ENCODE data around the gene CNOT4.

Gene CNOT4

DNA sequence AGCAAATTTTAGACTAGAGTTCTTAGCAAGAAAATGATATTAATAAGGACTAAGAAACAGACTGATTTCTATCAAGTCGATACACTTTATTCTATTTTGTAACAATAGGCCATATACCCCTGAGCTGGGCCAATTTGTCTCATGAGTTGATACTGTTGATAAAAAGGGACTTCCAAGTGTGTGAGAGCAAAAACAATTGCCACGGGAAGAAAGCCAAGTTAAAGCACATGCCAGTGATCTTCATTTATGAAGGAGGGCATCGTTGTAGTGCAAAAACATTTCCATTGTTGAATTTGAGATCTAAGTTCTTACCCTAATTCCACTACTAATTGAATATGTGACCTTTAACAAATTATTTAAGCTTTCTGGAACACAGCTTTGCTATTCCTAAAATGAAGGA lies 119.9 kb downstream of the CNOT4 start:
- DNase-seq, result no peak

- DNase-seq, result no peak
These were observed 121.3 kb downstream of the CNOT4 start for GRCh38 chr7:135388616-135389015.

- DNase-seq, result no peak
These were observed 123.1 kb downstream of the CNOT4 start for GRCh38 chr7:135386776-135387175.

DNA sequence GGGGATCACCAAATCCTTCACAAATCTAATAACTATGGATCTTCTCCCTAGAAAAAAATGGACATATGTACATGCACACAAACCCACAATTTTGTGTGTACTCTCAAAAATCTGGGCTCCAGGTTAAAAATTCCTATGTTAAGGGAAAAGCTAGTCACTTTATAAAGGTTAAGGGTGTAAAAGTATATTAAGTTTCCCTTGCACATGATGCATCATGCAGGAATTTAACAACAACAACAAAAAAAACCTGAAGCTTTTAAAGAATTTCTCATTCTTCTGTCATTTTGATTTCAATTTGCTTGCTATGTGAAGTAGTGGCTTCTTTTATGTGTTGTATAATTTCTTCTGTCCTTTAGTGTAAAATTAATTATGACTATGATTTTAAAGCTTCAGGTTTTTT lies 123.7 kb downstream of the CNOT4 start:
- DNase-seq, result no peak

DNA sequence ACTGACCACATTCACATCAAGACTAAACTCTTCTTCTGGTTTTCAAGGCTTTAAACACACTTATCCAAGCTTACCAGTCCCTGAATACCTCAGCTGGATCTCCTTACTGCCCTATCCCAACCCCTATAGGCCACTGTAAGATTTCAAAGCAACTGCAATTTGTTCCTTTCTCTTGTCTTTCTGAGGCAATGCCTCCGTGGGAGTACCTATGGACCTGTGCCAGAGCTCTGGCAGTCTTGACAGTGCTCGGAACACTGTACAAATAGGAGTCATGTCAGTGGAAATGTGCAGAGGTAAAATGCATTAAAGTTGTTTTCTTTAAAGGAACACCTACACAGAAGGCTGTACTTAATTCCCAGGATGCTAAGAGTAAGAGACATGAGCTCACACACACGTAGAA lies 124.7 kb downstream of the CNOT4 start:
- DNase-seq, result peak; percentile 19

GRCh38 chr7:135383525-135384175 lies 126.3 kb downstream of the CNOT4 start:
- DNase-seq, result no peak

DNA sequence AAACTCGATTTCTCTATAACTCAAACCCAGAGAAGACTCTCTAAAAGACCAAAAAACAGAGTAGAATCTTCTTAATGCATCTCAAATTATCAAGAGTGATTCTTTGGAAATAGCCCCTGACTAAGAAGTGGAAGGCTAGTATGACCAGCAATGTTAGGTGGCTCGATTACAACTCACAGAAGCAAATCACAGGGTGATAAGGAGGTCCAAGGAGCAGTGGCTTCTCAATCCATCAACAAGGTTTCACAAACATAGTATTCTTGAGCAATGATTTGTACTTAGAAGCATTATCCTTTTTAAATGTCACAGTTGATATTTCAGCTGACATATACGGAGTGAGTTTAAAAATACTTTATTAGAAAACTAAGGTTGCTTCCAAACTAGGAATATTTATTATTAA lies 127.7 kb downstream of the CNOT4 start:
- DNase-seq, result no peak

DNA sequence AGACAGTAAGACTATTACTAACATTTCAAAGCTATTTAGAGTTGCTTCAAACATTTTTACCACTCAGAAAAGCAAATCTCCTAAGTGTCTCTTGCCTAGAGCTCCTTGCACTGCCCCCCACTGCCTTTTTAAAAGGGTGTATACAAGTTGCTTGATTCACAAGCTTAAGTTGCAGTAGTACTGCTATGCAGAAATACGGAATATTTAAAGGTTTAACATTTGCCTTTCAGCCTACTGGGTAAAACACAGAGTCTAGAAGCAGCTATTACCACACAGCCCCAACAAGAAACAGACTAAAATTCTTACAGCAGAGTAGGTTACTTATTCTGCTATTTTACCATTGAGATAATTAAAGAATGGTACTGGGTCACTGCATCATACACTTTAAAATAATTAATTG lies 128.5 kb downstream of the CNOT4 start:
- DNase-seq, result no peak

DNA sequence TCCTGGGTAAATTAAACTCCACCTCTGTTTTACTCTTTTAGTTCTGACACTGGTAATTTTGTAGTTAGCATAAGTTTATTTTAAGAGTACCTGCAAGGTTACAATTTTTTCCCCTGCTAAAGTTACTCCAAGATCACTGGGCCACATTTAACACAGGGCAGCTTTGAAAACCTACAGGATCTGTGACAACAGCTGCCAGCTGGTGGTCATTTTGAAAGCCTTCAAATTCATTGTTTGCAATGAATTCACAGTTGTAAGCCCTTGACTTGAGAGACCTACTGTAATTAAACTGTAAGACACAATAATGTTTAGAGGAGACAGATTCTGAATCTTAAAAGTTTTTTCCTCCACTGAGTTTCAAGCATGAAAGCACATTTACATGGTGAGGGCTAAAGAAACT lies 129.6 kb downstream of the CNOT4 start:
- DNase-seq, result no peak

- no peak for DNase-seq
These were observed 132.7 kb downstream of the CNOT4 start for GRCh38 chr7:135377171-135377570.

GRCh38 chr7:135375908-135376699 lies 133.8 kb downstream of the CNOT4 start:
- DNase-seq, result no peak

DNA sequence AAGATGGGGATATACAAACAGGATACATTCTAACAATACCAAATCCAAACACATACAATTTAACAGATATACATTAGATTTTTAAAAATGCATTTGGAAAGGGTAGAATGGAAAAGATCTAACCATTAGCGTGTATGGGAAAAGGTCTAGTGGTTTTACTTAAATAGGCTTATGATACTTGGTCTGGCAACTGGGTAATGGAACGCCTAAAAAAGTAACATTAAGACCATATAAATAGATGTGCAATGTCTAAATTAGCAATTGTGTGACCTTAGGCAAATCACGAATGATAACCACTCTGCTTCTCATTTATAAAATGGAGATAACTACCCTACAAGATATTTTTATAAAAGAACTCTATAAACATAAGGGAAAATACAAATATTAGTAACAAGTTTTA lies 135.2 kb downstream of the CNOT4 start:
- DNase-seq, result no peak

DNA sequence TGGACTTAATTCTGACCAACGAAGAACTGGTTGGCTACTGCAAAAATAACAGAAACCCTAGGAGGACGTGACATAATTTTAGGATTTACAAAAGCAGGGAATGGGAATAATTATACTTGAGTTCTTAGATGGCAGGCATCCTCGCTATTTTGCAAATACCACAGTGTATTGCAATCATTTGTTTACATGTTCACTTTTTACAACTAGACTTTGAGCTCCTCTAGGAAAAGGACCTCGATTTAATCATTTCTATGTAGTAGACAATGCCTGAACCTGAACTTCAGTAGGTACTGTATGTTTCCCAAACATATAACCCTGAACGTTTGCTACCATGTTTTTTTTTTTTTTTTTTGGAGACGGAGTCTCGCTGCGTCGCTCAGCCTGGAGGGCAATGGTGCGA lies 137.7 kb downstream of the CNOT4 start:
- DNase-seq, result no peak

GRCh38 chr7:135370656-135371055 lies 139.2 kb downstream of the CNOT4 start:
- DNase-seq, result no peak

GRCh38 chr7:135369405-135369804 lies 140.5 kb downstream of the CNOT4 start:
- DNase-seq, result no peak

GRCh38 chr7:135368416-135369186 lies 141.3 kb downstream of the CNOT4 start:
- DNase-seq, result no peak

DNA sequence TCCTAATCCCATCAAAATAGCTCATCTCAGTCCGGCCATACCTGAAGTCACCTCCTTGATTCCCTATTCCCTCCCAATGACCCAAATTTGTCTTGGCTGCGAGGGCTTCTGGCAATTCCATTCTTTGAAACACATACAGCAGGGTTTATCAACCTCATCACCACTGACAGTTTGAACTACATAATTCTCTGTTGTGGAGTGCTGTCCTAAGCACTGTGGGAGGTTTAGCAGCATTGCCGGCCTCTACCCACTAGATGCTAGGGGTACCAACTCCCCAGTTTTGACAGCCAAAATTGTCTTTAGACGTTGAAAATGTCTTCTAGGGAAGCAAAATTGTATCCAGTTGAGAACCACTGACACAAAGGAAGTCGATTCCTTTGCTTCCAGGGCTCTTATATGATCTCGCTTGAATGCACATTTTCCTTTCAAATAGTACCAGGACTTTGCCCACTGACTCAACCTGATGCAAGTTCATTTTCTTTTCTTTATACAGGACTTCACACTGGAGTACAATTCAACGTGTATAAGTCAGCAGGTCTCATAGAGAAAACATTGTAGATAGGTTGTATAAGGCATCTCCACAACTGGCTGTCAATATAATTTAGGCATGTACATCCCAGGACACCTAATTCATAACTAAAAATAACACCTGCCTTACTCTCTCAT lies 142.9 kb downstream of the CNOT4 start:
- no peak for DNase-seq

DNA sequence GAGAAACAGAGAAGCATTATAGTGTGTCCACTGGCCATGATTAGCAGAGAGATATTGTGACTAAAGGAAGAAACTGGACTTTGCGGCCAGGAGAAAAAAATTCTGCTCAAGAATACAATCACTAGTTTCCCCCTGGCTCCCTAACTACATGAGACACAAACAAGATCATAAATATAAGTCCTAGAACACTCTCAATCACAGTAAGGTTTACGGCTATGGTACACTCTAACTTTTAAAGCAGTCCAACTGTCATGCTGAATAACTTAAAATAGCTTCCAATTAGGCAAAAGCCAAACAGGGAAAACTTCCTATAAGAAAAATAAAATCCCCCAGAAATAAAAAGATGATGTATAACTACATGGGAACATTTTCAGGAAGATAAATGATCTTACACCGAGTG lies 144.2 kb downstream of the CNOT4 start:
- DNase-seq, result no peak

GRCh38 chr7:135364206-135364605 lies 145.7 kb downstream of the CNOT4 start:
- no peak for DNase-seq

DNA sequence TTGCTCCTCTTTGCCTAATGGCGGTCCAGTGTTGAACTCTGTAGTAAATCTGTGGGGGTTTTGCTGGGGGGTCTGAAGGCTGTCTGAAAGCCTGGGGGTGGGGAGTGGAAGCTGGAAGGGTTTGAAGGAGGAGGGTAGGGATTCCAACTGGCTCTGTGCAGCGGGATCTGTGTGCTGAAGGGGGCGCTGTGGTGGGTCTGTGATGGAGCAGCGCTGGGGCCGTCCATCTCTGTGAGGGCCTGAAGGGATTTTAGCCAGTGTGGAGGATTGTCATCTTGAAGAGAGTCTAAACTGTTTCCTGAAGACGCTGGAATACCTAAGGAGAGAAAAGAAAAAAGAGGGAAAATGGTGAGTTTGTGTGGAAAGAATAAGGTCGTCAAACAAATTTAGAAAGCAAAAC lies 147.0 kb downstream of the CNOT4 start:
- DNase-seq, result no peak

GRCh38 chr7:135361788-135362187 lies 148.1 kb downstream of the CNOT4 start:
- no peak for DNase-seq

GRCh38 chr7:135359615-135360014 lies 150.3 kb downstream of the CNOT4 start:
- no peak for DNase-seq

DNA sequence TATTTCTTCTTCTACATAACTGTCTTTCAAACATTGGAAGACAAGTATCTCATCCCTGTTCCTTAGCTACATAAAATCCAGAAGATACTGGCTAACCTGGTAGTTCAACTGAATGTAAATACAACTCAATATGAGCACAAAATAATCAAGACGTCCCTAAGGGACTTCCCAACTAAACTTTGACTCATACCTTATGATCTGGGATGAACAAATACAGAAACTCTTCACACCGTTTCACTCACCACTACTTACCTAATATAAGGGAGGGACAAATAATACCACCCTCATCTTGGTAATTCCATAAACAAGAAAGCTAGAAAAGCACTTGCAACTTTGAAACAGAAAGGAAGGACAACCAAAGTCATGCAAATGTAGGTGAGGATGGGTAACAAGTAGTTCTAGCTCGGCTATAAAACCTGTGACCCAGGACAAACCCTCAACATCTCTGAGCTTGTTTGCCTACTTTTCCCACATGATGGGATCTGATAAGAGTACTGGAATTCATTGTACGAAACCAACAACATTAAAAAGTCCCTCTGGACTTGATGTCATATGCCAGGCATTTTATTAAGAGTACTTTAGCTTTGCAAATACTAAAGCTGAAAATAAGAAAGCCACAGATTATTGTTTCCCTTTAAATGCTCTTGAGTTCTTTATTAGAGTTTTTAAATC lies 154.4 kb downstream of the CNOT4 start:
- no peak for DNase-seq
